PC-9 (cell line): ENCODE data around the gene MAEL. TPM values are rescaled to one million over a fixed set of nuclear protein-coding genes. Genes with fewer than 3 reads are reported as not detected.

Source experiments
- BruUV-seq: library from RNA; stranded (reverse); fragments of 400-500 nt; replicated peaks from 2 replicates; lab custom pipeline; 2021; lab: Mats Ljungman, UMichigan
- CTCF ChIA-PET: fragments of 300-600 bp; sonication (Branson Sonifier 250); formaldehyde crosslinking; loops from one replicate; lab custom pipeline; 2022; ENCODE audit warnings: antibody characterized with exemption; lab: Charles Lee
- POLR2A ChIA-PET: fragments of 300-600 bp; sonication (Branson Sonifier 250); formaldehyde crosslinking; loops from one replicate; lab custom pipeline; 2022; ENCODE audit warnings: antibody characterized with exemption; ENCODE audit not compliant: unreplicated experiment; lab: Charles Lee
- DNase-seq, 2 experiments: peaks; one replicate each; pipeline versions ENCODE4 v3.0.0 to v3.0.0-alpha.2; 2015 to 2022; ENCODE audit warnings: mixed read lengths in 1 of 2
- H2AFZ ChIP-seq: fragments of 200-600 bp; sonication (generic); 2 replicates; pipeline ENCODE4 v1.8.1; 2017; ENCODE audit warnings: antibody characterized with exemption
- H3F3A ChIP-seq: fragments of 200-600 bp; sonication (generic); 2 replicates; pipeline ENCODE4 v1.8.1; 2017; ENCODE audit warnings: antibody characterized with exemption, mild to moderate bottlenecking, low read depth; ENCODE audit not compliant: insufficient read depth
- H3K27ac ChIP-seq: fragments of 200-600 bp; sonication (generic); 2 replicates; pipeline ENCODE4 v1.6.1; 2016; ENCODE audit warnings: mixed run types
- H3K27me3 ChIP-seq: fragments of 200-600 bp; sonication (generic); 2 replicates; pipeline ENCODE4 v1.6.1; 2016; ENCODE audit warnings: low read depth, mixed run types; ENCODE audit not compliant: insufficient read depth
- H3K36me3 ChIP-seq: fragments of 200-600 bp; sonication (generic); 2 replicates; pipeline ENCODE4 v1.6.1; 2016; ENCODE audit warnings: low read depth, mixed run types
- H3K4me1 ChIP-seq: fragments of 200-600 bp; sonication (generic); replicated peaks from 2 replicates; pipeline ENCODE4 v1.6.1; 2016; ENCODE audit warnings: mixed run types; ENCODE audit not compliant: insufficient read depth
- H3K4me2 ChIP-seq: fragments of 200-600 bp; sonication (generic); 2 replicates; pipeline ENCODE4 v1.6.1; 2017; ENCODE audit warnings: mixed run types
- H3K4me3 ChIP-seq: fragments of 200-600 bp; sonication (generic); 2 replicates; pipeline ENCODE4 v1.6.1; 2016; ENCODE audit warnings: mixed run types
- H3K79me2 ChIP-seq: fragments of 200-600 bp; sonication (generic); 2 replicates; pipeline ENCODE4 v1.6.1; 2017; ENCODE audit warnings: low read depth, mixed run types
- H3K9me2 ChIP-seq: fragments of 200-600 bp; sonication (generic); 2 replicates; pipeline ENCODE4 v1.8.1; 2017; ENCODE audit warnings: mild to moderate bottlenecking; ENCODE audit not compliant: insufficient read depth
- H3K9me3 ChIP-seq: fragments of 200-600 bp; sonication (generic); 2 replicates; pipeline ENCODE4 v1.8.1; 2016; ENCODE audit warnings: low read depth; ENCODE audit not compliant: insufficient read depth
- H4K20me1 ChIP-seq: fragments of 200-600 bp; sonication (generic); 2 replicates; pipeline ENCODE4 v1.8.1; 2017; ENCODE audit not compliant: insufficient read depth
- CTCF ChIP-seq: fragments of 200-600 bp; sonication (generic); conservative IDR thresholded peaks from 2 replicates; pipeline ENCODE4 v1.6.1; 2017; ENCODE audit warnings: mixed run types, antibody characterized with exemption, mild to moderate bottlenecking, moderate library complexity
- EZH2 ChIP-seq: fragments of 200-600 bp; sonication (generic); IDR thresholded peaks from 2 replicates; pipeline ENCODE4 v1.8.0; 2017; ENCODE audit warnings: antibody characterized with exemption, low read depth
- intact Hi-C: fragments of 100-400 bp; cut with micrococcal nuclease; formaldehyde crosslinking; loops from one replicate; pipeline ENCODE4 v1.10.0; 2022; ENCODE audit not compliant: unreplicated experiment
- total RNA-seq: library from RNA; stranded (reverse); gene quantifications from 2 replicates; pipeline ENCODE4 v1.2.3, GENCODE V29; 2021

Gene MAEL
- total RNA-seq, 1 experiment from 2014 or later, result not detected

GRCh38 chr1:166972826-166973225, 16.3 kb upstream of the MAEL start:
- Histone ChIP-seq H3K4me1 (0 out of 2 replicates have a peak, but pooled peaks cover 6% of the 10 kb centered on the region), H3K4me3 (no peak overlapping the region), H2AFZ (no peak overlapping the region), H3F3A (no peaks in the 10 kb centered on the region), H3K79me2 (no peaks in the 10 kb centered on the region), H3K36me3 (no peaks in the 10 kb centered on the region), H3K4me2 (no peak overlapping the region), H3K27ac (no peak overlapping the region), H3K27me3 (peaks cover 95% of the 10 kb centered on the region), H3K9me3 (no peaks in the 10 kb centered on the region), H4K20me1 (peaks cover 2% of the 10 kb centered on the region; the same call in 1 of the 2 replicates), H3K9me2 (no peaks in the 10 kb centered on the region)
- ChIA-PET CTCF (no interaction called here), POLR2A (no interaction called here)
- TF ChIP-seq CTCF, result no peak
- TF ChIP-seq EZH2, result no peak
- BruUV-seq, result no TSS peak
- intact Hi-C loops, result no loop called here
- DNase-seq, result no peak

GRCh38 chr1:166974647-166975345, 14.3 kb upstream of the MAEL start:
- no TSS peak for BruUV-seq
- Histone ChIP-seq H3K4me3 (peak overlapping the region; percentile 58), H3K27ac (no peak overlapping the region)

More at GRCh38 chr1:166974647-166975345, 14.3 kb upstream of the MAEL start:
- TF ChIP-seq CTCF (no peak), EZH2 (peak; percentile 99)
- H3K9me2 ChIP-seq, result no peaks in the 10 kb centered on the region
- POLR2A ChIA-PET, result no interaction called here
- H4K20me1 ChIP-seq, result peaks cover 2% of the 10 kb centered on the region; the same call in 1 of the 2 replicates
- no peaks in the 10 kb centered on the region for H3K9me3 ChIP-seq
- 0 out of 2 replicates have a peak, but pooled peaks cover 6% of the 10 kb centered on the region for H3K4me1 ChIP-seq
- H3K79me2 ChIP-seq, result no peaks in the 10 kb centered on the region
- intact Hi-C loops, result no loop called here
- DNase-seq, result no peak
- H3K36me3 ChIP-seq, result no peaks in the 10 kb centered on the region
- H2AFZ ChIP-seq, result no peak overlapping the region
- CTCF ChIA-PET, result no interaction called here
- H3K27me3 ChIP-seq, result peaks cover 84% of the 10 kb centered on the region
- no peaks in the 10 kb centered on the region for H3F3A ChIP-seq
- H3K4me2 ChIP-seq, result peak overlapping the region; percentile 89
